Esophagus mucosa (tissue), 1 donor: ENCODE results near the gene CYBA. TPM values are rescaled to one million over a fixed set of nuclear protein-coding genes. Genes with fewer than 3 reads are reported as not detected.

ENCODE experiments used
- ATAC-seq: fragments of 200-7000 bp; cut with Tn5 transposase; one replicate; pipeline ENCODE4 v1.9.1; 2020
- total RNA-seq: library from RNA; stranded (reverse); gene quantifications from one replicate; pipeline ENCODE4 v1.2.4, GENCODE V29; 2023
- donor health status: DM: yes; HTN: yes; CAD: no.

Gene CYBA
- total RNA-seq, 1 donor from 2014 or later, result 66.3 TPM

DNA sequence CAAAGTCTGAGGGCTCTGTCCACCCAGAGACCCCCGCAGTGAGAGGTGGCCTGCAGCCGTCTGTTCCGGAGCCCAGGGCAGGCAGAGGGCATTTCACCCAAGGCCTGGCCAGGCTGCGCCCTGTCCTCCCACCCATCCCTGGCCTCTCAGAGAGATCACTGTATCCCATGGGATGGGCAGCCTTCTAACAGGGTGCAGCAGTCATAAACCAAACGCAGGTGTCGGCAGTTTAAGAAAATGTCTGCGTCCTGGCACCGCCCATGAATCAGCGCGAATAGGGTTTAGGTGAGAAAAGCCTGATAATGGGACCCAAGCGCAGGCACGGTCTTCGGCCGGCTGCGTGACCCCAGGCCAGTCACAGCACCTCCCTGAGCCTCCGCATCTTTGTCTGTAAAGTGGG, 5.4 kb downstream of the CYBA start:
- ATAC-seq, result no peak

DNA sequence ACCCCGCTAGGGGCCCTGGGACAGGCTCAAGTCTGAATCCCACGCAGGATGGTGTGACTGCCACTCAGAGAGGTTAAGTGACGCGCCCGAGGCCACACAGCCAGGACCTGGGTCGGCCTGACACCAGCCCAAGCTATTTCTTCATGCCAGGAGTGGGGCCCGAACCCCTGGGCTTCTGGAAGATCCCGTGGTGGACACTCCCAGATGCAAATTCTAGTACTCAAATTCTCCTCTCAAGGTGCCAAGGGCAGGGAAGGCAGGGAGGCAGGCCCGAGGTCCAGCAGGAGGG, 7.3 kb downstream of the CYBA start:
- ATAC-seq, result no peak

DNA sequence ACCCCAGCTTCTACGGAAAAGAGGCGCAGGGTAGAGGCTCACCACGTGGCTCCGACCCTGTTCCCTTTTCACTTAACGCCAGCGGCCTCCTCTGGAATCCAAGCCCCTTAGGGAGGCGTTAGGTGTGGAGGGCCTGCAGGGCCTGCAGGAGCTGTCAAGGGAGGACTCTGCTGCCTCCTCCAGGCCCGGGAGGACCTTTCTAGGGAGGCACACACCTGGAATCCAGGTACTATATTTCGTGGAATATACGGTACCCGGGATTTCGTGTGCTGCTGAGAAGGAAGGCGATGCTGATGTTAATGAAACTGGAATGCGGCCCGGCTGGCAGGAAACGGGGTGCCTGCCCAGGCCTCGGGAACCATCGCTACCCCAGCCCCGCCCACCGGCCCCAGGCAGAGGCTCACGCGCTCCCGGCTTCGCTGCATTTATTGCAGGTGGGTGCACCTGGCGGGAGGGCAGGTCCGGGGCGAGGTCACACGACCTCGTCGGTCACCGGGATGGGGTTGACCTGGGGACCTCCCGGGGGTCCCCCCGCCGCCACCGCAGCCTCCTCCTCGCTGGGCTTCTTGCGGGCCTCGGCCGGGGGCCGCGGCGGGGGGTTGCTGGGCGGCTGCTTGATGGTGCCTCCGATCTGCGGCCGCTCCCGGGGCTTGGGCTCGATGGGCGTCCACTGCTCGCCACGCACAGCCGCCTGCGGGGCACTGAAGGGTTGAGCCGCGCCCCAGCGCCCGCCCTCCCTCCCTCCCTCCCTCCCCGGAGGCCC, 7.8 kb downstream of the CYBA start:
- no peak for ATAC-seq

DNA sequence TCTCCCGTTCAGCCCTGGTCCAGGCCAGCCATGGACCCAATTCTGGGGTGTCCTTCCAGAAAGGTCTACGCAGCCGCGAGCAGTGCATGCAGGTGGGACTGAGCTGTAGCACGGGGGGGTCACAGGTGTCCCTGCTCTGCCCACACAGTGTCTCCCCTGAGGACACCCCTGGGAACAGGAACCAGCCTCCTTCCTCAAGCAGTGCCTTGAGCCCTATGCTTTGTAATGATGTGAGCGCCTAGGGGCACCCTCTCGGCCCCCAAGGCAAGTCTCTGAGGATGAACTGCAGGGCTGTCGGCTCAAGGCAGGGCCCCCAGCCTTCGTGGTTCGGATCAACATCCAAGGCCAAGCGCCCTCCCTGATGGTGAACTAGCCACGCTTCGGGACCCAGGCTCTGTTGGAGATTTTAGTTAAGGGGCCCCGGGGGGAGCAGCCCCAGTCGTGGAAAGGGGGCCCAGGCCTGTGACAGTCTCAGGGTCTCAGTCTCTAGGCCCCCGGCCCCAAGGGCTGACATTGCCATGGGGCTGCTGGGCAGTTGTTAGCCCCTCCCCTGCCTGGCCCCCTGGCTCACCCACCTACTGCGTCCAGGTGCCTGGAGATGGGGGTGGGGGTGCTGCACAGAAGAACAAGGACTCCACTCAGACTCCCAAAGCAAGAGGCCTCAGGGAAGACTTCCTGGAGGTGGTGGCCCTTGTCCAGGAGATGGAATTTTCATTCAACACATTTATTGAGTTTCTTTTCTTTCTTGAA, 10.2 kb downstream of the CYBA start:
- peak; percentile 2 for ATAC-seq

DNA sequence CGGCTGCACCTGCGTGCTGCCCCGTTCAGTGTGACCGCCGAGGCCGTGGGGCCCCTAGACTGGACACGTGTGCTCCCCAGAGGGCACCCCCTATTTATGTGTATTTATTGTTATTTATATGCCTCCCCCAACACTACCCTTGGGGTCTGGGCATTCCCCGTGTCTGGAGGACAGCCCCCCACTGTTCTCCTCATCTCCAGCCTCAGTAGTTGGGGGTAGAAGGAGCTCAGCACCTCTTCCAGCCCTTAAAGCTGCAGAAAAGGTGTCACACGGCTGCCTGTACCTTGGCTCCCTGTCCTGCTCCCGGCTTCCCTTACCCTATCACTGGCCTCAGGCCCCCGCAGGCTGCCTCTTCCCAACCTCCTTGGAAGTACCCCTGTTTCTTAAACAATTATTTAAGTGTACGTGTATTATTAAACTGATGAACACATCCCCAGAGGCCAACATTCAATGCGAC, 10.8 kb downstream of the CYBA start:
- ATAC-seq, result no peak

DNA sequence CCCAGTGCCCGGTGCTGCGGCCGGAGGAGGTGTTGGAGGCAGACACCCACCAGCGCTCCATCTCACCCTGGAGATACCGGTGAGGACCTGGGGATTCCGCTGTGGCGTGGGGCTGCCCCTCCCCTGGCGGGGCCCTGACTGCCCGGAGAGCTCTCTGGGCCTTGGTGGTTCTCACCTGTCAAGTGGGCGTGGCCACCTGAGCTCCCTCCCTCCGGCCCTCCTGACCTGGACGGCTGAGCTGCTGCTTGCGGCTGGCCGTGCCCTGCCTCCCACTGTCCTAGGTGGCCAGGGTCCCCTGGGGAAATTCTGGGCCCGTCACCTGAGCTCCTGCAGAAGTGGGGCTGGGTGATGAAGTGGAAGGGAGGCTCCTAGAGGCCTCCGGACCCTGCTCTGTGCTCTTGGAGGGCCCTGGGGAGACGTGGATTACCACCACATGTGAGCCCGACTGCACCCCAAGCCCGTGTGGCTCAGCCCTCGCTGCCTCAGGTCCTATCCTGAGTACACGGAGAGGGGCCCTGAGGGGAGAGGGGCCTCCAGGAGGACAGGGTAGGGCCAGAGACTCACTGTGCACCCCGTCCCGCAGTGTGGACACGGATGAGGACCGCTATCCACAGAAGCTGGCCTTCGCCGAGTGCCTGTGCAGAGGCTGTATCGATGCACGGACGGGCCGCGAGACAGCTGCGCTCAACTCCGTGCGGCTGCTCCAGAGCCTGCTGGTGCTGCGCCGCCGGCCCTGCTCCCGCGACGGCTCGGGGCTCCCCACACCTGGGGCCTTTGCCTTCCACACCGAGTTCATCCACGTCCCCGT, 11.4 kb downstream of the CYBA start:
- peak; percentile 2 for ATAC-seq

DNA sequence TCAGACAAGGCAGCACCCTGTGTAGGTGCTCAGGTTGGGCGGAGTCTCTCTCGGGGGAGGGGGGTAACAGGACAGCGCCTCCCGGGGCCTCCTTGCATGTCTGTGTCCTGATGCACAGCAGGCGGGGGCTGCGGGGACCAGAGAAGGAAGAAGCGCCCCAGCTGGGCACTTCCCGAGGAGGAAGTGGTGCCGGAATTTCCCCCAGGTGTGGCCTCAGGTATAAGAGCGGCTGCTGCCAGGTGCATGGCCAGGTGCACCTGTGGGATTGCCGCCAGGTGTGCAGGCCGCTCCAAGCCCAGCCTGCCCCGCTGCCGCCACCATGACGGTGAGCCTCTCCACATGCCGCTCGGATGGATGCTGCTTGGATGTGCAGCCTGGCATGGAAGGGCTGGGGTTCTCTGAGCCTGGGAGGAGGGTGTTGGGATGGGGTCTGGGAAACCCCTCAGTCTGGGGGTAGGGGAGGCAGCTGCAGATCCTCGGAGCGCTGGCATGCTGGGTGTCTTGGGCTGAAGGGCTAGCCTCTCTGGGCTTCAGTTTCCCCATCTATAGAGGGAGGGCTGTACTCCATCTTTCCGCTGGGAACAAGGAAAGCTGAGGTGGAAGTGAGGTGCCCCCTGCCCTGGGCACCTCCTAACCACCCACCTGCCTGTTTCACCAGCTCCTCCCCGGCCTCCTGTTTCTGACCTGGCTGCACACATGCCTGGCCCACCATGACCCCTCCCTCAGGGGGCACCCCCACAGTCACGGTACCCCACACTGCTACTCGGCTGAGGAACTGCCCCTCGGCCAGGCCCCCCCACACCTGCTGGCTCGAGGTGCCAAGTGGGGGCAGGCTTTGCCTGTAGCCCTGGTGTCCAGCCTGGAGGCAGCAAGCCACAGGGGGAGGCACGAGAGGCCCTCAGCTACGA, 12.3 kb downstream of the CYBA start, which contains the start of gene IL17C:
IL17C (plus strand) TSS at position 250 of the 908 bp plus-strand sequence; CDS start at position 320, 70 bp downstream.
- ATAC-seq, result no peak

DNA sequence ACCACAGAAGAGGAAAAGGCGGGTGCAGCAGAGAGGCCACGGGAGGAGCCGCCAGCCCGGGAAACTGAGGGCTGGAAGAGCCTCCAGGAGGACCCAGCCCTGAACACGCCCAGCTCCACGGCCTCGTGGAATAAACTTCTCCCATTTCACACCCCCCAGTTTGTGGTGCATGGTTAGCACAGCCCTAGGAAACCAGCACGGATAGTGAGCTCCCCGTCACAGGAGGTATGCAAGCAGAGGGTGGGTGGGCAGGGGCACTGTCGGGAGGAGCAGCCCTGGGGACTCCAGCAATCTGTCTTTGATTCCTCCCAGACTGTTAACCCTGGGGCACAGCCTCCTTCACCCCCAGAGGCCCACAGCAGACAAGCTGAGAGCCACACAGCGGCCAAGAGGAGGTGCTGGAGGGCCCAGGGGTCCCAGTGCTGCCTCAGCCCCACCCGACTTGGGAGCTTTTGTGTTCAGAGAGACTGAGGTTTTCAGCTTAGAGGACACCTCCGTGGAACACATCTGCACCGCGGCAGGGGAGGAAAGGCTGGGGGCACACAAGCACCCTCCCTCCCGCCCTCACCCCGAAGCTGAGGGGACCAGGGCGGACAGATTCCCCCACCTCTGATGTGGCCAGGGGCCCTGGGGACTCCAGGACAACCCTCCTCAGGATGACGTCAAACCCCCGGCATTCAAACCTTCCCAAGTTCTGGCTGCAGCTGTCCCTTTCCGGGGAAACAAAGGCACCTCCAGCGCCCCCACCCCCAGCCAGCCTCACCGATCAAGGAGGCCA, 14.2 kb downstream of the CYBA start:
- ATAC-seq, result no peak

DNA sequence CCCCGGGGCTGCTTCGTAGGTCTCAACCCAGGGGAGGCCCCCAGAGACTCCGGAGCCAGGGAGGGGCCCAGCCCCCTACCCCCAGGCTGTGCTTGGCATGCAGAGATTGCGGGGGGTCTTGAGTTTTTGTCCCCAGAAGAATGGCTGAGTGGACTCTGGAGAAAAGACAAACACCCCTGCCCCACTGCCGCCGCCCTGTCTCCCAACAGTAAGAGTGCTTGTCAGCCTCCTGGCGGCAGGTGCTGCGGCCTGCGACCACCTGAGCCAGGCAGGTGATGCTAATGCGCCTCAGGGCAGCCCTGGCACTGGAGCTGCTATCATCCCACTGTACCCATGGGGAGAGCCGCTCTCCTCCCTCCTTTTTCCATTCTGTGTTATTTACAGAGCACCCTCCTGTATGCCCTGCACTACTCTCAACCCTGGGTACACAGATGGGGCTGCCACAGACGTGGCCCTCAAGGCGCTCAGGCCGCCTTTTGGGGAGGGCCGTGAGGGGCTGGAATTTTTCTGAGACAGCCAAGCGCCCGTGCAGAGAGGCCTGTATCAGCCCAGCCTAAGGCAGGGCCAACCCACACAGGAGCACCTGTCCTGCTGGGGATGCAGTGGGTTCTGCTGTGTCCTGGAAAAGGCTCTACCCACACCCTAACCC, 15.1 kb downstream of the CYBA start:
- no peak for ATAC-seq

DNA sequence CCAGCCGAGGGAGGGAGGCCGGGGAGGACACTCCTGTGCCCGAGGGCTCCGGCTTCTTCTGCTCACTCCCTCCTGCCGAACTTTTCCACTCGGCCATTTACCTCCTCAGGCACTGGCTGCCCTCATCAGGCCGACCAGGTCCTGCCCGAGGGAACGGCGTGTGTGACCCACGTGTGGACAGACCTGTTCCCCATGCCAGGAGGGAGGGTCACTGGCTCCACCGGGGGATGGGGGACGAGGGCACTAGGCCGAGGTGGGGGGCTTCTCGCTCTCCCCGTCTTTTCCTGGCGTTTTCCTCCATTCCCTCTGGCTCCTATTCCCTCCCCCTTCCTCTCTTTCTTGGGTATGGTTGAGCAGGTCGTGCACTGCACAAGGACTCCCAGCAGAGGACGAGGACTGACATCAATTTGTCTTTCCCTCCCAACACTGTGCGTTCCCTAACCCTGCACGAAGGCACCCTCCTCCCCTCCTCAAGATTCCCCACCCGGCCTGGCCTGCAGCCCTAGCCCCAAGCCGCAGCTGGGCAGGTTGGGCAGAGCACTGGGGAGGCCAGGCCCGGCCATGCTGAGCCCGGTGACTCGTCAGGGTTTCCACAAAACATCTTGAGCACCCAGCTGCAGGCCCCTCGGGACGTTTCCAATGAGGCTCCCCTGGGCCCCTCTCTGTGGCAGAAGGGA, 15.7 kb downstream of the CYBA start:
- no peak for ATAC-seq

DNA sequence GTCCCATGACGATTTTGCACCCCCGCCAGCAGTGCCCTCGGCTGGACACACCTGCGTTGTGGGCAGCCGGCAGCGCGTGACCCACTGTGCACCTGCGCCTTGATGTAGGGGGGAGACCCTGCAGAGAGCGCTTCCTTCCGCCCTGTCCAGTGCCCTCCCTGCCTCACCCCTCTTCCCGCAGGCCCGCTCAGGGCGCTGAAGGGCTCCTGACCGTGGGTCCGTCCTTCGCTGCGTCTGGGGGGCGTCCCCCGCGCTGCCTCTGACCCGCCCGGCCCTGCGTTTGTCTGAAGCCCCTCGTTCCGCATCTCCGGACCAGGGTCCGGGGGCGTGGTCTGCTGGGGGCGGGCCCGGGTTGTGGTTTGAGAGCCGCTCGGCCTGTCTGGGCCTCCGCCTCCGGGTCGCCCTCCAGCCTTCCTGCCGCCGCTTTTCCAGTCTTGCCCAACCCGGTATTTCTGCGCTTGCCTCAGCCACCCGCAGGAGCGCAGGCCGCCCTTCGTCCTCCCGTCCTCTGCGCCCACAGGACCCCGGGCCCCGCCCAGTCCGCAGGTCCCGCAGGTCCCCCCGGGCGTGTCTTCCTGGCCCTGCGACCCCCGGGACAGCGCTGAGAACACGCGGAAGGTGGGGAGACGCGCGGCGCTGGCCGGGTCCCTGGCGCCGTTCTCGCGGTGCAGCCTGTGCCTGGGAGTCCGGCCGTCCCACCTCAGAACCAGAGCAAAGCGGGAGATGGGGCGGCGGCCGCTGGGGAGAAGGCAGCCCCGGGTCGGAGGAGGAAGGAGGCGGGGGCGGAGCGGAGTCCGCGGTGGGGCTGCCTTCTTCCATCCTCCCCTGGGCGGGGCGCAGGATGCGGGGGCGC, 16.5 kb downstream of the CYBA start:
- ATAC-seq, result peak; percentile 46

DNA sequence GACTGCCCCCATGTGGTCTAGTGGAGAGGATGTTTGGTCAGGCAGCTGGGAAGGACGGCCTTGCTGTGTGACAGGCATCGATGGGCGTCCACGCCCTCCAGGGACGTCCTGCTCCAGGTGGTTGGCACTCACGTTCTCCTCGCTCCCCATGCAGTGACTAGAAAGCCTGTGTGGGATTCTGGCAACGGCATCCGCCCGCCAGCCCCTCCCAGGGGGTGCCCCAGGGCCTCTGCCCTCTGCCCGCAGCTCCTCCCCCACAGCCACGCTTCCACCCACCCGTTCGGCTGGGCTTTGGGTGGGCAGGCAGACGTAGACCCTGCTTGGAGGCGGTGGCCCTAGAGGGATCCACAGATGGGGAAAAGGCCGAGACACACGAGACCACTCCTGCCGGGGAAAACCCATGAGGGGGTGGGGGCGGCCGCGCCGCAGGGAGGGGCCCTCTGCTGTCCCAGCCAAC, 17.1 kb downstream of the CYBA start:
- peak; percentile 42 for ATAC-seq

DNA sequence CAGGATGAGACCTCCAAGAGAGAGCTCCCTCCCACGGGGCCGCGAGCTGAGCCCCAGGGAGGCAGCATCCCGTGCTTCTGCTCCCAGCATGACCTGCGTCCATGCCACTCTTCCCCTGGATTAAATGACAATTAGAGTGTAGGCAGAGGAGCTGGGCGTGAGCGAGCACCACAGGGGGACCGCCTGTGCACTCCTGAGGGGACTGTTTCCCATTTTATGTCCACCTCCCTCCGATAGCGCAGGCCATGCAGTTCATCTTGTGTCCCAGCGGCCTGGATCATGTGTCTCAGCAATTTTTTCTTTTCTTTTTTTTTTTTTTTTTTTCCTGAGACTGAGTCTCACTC, 18.3 kb downstream of the CYBA start:
- ATAC-seq, result no peak

DNA sequence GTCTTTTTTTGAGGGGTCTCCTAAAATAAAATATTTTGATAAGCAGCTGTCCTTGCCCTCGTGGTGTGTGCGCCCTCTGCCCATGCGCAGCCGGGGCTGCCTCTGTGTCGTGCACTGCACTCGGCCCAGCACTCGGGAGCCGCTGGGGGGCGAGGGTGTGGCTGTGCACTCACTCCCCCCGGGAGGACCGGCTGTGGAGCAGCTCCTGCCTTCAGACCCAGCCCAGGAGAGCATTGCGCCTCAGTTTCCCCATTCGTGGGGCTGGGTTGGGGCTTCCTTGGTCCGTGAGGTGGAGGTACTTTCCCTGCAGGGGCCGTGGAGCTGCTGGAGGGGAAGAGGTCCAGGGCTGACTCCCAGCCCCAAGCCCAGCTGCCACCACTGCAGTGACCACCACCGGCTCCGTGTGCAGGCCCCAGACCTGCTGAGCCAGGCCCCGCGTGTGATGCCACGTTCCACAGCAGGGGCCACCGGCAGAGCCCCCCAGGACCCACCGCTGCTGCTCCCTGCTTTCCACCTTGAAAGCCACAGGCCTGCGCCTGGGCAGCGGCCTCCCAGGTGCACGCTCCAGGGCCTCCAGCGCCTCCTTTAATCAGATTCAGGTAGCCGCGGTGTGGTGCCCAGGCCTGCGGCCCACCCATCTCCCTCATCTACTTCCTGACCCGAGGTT, 18.8 kb downstream of the CYBA start:
- ATAC-seq, result no peak

DNA sequence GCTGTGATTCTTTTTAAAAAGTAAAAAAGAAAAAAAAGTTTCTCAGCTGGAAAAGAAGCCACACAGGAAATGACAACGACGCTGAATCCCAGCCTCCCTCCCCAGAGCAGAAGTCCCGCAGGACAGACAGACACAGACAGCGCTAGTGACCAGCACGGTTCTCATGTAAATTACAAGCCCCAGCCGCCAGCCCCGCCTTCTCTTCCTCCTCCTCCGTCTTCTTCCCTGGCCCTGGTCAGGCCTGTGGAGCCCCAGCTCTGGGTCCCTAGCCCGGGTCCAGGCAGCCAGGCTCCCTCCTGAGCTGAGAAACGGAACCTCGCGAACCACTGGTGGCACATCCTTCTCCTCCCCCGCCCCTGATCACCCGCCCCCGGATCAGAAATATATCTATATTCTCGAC, 19.5 kb downstream of the CYBA start:
- no peak for ATAC-seq

DNA sequence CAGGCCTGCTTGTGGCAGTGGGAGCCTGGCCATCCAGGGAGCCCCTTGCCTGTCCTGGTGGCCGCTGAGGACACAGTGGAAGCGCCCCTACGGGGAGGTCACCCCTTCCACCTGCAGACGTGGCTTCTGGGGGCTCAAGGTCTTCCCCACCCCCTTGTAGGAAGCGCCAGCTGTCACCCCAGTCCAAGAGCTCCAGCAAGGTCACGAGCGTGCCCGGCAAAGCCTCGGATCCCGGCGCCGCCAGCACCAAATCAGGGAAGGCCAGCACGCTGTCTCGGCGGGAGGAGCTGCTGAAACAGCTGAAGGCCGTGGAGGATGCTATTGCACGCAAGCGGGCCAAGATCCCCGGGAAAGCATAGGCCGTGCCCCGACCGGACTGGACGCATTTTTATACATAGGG, 19.9 kb downstream of the CYBA start:
- no peak for ATAC-seq

DNA sequence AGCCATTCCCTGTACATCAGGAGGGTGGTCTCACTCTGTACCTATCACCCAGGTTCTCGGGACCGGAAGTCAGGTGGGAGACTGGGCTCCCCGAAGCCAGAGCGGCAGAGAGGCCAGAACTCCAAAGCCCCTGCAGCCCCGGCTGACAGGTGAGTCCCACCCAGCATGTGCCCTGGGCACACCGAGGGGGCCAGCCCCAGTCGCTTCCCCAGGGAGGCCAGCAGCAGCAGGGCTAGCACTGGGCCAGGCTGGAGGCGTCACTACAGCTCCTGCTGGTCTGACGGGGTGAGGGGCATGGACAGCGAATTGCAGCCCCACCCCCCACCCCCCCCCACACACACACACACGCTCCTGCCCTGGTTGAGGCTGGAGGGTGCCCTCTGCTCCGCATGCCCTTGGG, 20.4 kb downstream of the CYBA start:
- ATAC-seq, result no peak

DNA sequence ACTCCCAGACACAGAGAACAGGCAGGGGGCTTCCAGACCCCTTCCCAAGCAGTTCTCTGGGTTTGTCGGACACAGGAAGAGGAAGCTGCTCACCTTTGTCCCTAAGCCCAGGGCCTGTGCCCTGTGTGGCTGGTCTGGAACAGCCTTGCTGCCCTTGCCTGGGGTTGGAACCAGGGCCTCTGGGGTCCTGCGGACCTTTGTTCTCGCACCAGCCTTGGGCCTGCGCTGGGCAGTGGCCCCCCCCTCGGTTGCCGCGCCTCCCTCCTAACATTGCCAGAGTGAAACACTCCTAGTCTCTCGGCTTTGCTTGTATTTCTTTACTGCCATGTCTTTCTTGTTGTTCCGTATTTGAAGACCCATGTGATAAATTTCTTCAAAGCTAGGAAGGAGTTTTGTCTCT, 21.0 kb downstream of the CYBA start:
- ATAC-seq, result no peak

DNA sequence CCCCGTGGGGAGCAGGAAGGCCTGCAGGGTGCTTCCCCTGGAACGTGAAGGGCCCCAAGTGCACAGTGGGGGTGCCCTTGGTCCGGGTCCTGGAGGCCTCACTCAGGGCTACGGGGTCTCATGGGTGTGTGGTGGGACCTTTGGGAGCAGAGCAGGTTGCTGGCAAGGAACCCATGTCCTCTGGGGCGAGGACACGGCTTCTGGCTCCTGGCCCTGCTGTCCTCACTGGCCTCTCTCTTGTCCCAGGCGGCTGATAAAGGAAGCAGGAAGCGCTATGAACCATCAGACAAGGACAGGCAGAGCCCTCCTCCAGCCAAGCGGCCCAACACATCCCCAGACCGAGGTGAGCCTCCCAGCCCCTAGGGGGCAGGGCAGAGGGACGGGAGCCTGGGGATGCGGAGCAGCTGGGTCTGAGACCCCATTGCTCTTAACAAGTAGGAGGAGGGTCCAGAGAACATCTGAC, 22.3 kb downstream of the CYBA start:
- no peak for ATAC-seq
